GM08714 (cell line): ENCODE results near the gene MMP27.

ENCODE experiments used
- H3K4me3 ChIP-seq: fragments of 200-500 bp; sonication (Bioruptor generic); 2 replicates; pipeline ENCODE4 v1.5.1; 2014; ENCODE audit warnings: mild to moderate bottlenecking, low read length, inconsistent platforms
- ZNF274 ChIP-seq: IDR thresholded peaks from 2 replicates; pipeline ENCODE4 v1.6.1; 2012; ENCODE audit warnings: mild to moderate bottlenecking, low read depth, low read length

The MMP27 gene

DNA sequence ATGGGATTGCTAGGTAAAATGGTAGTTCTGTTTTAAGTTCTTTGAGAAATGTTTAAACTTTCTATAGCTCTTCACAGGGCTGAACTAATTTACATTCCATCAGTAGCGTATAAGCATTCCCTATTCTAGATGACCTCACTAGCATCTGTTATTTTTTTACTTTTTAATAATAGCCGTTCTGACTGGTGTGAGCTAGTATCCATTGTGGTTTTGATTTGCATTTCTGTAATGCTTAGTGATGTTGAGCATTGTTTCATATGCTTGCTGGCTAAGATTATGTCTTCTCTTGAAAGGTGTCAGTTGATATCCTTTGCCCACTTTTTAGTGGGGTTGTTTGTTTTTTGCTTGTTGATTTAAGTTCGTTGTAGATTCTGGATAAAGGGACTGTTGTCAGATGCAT, 35.9 kb downstream of the MMP27 start:
- TF ChIP-seq ZNF274: no peak

DNA sequence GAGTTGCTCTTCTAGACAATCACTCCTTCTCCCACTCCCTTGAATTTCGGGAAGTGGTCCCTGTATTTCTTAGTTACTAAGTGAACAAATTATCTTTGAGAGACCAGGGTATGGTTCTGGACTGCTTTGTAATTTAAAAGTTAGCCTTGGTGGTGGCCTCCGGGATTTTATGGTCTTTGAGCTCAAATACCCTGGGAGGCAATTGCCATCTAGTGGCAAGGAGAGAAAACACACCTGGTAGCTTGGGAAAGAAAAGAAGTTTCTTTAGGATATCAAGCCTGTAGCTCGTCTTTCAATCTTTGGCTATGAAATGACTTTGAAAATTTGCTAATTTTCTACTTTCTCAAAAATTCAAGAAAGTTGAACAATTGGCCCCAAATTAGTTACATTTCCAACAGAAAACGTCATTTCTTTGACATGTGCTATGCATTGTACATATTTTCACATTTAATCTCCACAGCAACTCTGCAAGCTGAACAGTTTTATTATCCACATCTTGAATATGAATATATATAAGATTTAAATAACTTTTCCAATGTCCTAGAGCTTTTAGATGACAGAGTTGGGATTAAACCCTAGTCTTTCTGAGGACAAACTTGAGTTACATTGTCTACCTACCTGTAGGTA, 39.1 kb downstream of the MMP27 start:
- H3K4me3 ChIP-seq: no peak overlapping the region
- no peak for TF ChIP-seq ZNF274

More for the DNA sequence above, 35.9 kb downstream of the MMP27 start:
- no peak overlapping the region for H3K4me3 ChIP-seq

DNA sequence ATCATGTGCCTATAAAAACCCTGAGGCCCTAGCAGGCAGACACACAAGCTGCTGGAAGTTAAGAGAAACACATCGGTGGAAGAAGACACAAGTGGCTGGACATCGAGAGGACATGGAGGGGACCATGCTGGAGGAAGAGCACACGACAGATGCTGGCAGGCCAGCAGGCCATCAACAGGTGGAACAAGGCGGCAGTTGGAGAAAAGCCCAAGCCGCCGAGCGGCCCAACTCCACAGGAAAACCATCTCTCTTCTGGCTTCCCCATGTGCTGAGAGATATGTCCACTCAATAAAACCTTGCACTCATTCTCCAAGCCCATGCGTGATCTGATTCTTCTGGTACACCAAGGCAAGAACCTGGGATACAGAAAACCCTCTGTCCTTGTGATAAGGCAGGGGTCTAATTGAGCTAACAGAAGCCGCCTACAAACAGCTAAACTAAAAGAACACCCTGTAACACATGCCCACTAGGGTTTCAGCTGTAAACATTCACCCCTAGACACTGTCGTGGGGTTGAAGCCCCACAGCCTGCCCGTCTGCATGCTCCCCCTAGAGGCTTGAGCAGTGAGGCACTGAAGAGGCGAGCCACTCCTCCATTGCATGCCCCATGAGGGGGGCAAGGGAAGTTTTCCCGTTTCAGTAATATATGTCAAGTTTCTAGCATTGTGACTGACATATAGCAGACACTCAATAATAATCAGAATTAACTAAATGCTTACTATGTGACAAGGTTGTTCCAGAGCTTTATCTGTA, 41.4 kb downstream of the MMP27 start:
- TF ChIP-seq ZNF274: no peak
- no peak overlapping the region for H3K4me3 ChIP-seq

DNA sequence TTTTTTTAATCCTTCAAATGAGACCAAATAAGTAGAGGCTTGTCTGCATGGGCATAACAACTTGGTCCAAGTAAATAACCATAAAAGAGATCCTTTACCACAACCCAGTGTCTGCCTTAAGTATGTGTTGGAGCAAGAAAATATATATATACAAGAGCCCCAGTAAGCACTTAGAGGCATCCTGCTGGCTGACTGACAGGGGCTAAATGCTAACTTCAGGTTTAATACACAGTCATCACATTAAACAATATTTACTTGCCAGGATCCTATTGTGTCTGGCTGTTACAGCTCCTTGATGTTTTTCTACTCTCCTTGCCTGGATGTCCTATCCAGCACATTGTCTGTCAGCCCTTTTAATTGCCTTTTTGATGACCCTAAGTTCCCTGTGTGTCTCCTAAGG, 43.0 kb downstream of the MMP27 start:
- TF ChIP-seq ZNF274: no peak
- no peak overlapping the region for H3K4me3 ChIP-seq

DNA sequence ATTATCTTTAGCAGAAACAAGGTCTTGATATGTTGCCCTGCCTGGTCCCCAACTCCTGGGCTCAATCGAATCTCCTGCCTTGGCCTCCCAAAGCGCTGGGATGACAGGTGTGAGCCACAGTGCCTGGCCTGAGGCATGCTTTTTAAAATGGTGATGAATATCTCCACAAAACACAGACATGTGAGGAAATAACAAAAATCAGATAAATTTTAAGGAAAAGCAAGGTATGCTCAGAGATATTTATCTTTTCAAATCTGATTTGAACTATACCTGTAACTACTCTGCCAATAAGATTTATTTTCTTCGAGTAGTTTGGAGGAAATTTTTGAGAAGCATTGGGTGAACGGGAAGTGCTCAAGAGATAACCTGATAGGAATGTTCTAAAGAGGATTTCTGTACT, 44.5 kb downstream of the MMP27 start:
- H3K4me3 ChIP-seq: no peak overlapping the region
- no peak for TF ChIP-seq ZNF274

DNA sequence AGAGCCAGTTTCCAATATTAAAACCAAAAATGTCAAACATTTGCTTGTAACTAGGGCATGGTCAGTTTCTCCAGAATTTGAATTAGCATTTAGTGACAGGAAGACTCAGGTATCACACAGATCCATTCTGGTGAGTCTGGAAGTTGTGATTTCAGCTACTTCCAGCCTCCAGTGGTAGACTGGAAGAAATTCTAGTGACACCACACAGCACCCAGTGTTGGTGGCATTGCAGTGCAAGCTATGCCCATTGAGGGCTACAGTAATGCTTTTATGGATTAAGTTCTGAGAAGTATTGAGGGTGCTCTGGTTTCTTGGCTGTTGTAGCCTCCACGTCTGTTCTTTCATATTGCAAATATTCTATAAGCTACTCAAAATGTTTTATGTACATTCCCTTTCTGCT, 49.0 kb downstream of the MMP27 start:
- H3K4me3 ChIP-seq: no peak overlapping the region
- no peak for TF ChIP-seq ZNF274

DNA sequence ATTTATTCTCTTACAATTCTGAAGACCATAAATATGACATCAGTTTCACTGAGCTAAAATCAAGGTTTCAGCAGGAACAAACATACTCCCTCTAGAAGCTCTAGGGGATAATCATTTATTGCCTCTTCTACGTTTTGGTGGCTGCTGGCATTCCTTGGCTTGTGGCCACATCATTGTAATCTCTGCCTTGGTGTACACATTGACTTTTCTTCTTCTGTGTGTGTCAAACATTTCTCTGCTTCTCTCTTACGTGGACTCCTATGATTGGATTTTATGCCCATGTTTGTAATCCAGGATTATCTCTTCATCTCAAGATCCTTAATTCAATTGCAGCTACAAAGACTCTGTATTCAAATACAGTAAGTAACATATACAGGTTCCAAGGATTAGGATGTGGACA, 50.0 kb downstream of the MMP27 start:
- H3K4me3 ChIP-seq: no peak overlapping the region
- TF ChIP-seq ZNF274: no peak

DNA sequence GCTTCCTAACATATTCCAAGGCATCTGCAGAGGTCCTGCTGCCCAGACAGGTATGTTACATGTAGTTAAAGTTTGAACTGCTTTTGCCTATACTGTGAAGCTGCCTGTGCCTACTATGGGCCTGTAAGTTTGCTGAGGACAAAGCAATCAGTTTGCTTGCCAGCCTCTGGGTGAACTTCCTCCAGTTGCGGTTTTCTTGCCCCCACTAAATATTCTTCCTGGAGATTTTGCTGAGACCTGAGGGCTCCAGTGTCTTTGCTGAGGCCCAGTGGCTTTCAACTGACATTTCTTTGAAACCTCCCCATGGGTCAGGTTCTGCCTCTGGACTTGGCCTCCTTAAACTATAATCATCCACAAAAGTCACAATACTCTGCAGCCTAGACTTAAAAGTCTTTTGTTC, 50.8 kb downstream of the MMP27 start:
- H3K4me3 ChIP-seq: no peak overlapping the region
- TF ChIP-seq ZNF274: no peak

DNA sequence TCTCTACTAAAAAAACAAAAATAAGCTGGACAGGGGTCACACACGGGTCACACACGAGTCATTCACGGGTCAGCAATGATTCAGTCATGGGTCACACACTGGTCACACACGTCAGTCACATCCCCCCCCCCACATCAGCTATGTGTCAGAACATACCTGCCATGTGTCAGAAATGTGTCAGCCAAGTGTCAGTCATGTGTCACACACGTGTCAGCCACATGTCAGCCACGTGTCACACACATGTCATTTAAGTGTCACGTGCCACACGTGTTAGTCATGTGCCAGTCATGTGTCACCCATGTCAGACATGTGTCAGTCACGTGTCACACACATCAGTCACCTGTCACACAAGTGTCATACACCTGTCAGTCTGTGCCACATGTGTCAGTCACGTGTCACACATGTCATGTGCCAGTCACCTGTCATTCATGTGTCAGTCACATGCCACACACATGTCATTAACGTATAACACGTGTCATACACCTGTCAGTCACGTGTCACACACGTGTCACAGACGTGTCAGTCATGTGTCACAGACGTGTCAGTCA, 51.8 kb downstream of the MMP27 start:
- H3K4me3 ChIP-seq: no peak overlapping the region
- no peak for TF ChIP-seq ZNF274

DNA sequence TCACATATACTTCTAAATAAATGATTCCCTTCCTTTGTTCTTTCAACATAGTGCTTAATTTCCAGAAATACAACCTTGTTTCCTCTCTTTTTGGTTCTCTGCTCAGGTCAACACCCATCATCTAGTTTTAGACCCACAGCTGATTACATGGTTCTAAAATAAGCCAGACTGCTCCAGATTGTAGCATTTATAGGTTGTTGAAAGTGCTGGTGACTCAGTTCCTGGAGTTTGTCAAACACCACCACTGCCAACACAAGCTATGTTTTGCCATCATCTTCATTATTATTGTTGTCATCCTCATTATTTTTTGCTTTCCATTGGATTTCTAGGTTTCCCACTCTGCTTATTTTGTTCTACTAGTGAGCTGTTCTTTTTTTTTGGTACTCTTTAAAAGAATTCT, 58.1 kb downstream of the MMP27 start:
- no peak for TF ChIP-seq ZNF274
- no peak overlapping the region for H3K4me3 ChIP-seq

DNA sequence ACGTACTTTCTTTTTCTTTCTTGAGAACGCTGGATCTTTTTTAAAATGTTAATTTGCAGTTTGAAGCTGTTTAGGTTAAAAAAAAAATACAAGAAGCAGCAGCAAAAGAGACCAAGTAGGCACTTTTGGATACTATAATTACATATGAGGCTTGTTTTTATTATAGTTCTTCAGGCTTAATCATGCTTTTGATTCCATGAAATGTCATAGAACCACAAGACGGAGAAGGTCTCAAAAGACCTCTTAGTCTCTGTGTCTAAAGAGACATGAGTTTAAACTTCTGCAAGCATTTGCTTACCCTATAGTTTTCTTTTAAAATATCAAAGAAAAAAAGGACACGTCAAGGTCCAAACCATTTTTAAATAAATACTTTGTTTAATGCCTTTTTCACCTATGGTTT, 61.6 kb downstream of the MMP27 start:
- no peak overlapping the region for H3K4me3 ChIP-seq

More for the DNA sequence above, 61.6 kb downstream of the MMP27 start:
- TF ChIP-seq ZNF274: no peak
